ENCODE measurements around the gene FAM221B.

FAM221B gene

DNA sequence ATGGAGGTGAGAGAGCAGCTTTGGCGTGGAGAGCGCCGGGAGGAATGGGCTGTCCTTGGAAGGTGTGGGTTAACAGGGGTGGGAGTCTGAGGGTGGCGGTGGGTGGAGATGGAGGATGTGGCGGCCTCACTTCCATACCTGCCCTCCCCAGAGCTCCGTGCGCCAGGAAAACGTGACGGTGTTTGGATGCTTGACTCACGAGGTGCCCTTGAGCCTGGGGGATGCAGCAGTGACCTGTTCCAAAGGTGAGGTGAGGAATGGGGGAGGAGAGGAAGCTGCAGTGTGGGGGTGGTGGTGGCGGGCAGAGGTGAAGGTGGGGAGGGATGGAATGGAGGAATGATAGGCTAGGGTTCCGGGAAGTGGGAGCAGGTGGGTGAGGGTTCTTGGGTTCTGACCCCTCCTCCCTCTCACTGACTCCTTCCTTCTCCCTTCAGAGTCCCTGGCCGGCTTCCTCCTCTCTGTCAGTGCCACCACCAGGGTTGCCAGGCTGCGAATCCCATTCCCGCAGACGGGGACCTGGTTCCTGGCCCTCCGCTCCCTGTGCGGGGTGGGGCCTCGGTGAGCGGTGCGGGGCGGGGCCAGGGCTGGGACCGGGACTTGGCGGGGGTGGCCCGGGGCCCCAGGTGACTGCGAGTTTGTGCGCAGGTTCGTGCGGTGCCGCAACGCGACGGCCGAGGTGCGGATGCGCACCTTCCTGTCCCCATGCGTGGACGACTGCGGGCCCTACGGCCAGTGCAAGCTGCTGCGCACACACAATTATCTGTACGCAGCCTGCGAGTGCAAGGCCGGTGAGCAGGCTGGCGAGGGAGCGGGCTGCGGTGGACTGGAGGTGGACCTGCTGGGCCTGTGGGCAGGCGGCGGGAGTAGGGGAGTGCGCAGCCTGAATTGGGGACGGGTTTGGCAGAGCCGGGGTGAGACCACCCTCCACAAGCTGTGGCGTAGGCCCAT, 17.6 kb upstream of the FAM221B start:
- peak; percentile 55 for DNase-seq (ENCODE audit: low spot score)

DNA sequence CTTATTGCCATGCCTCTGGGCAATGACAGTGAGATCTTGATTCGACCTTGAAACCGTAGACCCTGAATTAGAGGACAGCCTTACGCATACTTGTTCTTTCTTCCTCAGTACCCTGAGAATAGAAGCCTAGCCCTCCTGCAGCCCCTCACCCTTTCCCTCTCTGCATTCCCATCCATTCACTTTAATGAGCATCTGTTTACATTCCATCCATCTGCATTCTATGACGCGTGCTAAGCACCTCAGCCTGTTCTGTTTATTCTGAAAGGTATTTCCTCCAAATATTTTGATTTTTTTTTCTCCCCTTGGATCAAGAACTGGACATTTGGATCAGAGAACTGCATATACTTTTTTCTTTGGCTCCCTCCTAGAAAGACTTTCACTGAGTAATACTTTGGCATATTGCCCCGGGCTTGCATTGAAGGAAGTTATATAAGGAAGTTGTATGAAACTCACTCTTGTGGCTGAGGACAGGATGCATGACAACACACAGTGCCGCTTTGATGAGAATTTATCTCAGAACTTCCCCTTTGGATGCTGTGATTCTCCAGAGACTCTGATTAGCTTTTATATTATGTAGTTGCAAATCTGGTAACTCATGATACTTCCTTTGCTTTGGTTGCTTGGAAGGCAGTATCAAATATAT, 16.2 kb upstream of the FAM221B start:
- no peak for DNase-seq (ENCODE audit: low spot score)

DNA sequence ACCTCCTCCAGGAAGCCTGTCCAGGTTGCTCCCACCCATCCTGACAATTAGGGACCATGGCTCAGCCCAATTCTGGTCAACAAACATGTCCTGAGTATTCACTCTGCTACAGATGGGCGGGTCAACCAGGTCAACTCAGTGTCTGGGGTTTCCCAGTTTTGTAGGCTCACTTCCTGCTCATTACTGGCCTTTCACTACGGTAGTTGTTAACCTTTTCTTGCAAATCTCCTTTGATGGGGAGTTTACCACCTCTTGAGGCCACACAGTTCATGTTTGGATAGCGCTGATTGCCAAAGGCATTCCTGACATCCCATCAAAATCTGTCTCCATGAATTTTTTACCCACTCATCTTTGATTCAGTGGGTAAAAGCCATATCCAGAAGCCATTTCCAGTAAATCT, 14.3 kb upstream of the FAM221B start:
- DNase-seq (ENCODE audit: low spot score): no peak

DNA sequence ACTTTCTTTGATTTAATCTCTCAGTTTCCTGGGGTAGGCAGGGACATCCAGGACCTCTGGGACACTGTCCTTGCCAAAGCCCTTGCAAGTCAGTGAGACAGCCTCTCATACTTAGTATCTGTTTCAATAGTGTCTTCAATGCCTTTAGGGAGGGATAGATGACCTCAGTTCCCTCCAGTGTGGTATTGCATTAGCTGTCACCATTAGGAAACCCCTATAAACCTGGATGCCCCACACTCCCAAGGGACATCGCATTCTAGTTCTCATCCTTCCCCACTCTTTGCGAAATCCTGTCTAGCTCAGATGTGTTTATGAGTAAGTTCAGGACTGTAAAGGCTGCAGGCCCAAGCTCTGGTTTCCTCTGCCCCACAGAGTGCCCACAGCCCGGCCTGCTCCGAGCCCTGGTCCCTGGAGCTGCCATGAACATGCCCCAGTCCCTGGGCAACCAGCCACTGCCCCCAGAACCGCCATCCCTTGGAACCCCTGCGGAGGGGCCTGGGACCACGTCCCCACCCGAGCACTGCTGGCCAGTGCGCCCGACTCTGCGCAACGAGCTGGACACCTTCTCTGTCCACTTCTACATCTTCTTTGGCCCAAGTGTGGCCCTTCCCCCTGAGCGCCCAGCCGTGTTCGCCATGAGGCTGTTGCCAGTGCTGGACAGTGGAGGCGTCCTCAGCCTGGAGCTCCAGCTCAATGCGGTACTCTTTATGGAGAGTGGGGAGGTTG, 13.7 kb upstream of the FAM221B start:
- DNase-seq (ENCODE audit: low spot score): no peak

DNA sequence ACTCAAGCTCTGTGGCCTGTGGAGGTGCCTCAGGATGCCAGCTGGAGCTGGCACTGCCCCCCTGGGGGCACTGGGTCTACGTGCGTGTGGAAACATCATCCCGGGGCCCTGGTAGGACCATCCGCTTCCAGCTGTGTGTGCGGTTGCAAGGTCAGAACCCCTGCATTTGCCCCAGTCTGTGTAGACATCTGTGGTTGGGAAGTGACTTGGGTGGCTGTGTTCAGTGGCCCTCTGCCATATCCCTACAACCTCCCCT, 13.0 kb upstream of the FAM221B start:
- DNase-seq (ENCODE audit: low spot score): no peak

DNA sequence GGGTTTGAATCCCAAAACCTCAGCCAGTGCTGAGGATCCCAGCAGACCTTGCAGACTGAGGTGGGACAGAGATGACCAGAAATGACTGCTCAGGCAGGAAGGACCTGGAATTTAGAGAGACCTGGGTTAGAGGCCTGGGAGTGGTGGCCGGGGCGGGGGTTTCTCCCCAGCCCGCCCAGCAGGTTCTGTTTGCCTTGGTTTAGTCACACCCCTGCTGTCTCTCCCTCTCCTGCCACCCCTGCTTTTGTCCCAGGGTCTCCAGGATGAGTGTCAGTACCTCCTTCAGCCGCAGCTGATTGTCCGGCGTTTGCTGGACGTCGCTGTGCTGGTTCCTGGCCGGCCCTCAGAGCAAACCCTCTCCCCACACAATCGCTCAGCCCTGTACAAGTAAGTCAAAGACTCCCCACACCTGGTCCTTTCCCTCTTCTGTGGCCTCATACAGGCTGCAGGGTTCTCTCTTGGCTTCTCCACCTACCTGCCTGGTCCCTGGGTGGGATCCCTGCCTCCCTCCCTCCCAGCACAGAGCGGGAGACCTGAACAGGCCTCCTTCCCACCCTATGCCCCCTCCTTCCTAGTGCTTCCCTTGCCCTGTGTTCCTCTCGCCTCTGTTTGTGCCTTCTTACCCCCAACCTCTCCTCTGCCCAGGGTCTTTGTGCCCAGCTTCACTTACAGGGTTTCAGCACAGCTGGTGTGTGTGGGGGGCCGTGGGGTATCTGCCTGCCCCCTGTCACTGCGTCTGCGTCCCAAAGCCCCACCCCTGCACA, 12.5 kb upstream of the FAM221B start:
- no peak for DNase-seq (ENCODE audit: low spot score)

DNA sequence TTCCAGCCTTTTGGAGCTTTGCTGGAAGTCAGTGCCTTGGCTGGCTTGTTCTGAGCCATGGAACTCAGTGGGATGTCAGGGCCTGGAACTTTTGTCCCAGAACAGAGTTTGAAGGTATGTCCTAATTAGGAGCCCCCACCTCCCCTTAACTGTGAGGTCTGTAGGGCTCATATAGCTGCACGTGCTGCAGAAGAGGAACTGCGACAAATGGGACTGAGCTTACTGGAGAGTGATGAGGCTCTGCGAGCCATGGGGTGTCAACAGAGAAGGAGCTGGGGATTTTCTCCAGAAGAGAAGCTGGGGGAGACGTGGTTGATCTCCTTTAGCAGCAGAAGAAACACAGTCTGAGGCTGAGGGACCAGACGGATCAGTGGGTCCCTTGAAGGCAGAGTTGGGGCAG, 11.4 kb upstream of the FAM221B start:
- no peak for DNase-seq (ENCODE audit: low spot score)

DNA sequence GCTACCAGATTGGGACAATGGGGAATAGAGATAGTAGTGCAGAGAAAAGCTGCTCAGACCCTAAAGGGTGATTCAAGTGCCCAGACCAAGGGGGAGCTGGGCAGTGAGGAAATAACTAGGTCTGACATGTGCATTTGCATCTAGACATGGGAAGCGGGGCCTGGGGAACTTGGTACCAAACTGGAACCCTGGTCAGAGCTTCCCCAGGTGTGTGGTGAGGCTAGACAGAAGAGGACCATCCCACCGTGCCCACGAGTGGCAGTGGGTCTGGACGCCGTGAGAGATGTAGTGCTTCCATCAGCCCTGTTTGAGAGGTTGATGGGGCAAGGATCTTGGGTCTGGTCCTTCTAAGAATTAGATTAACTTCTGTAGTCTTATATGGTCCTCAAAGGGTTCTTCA, 8.1 kb upstream of the FAM221B start:
- DNase-seq (ENCODE audit: low spot score): no peak

DNA sequence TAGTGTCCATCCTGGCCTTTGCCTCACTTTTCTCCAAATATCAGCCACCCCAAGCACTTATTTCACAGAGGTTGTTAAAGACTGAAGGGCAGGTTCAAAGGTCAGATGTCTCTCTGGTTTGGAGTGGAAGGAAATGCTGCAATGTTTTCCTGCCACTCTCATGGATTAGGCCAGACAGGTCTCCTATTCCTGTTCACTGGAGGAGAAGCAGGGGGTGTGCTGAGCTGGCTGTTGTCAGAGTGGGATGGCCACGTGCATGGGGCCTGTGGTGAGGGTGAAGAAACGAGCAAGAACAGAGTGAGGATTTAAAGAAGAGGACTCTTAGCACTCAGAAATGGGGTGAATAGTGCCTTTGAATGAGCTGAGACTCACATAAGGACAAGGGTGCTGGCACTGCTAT, 7.2 kb upstream of the FAM221B start:
- no peak for DNase-seq (ENCODE audit: low spot score)

DNA sequence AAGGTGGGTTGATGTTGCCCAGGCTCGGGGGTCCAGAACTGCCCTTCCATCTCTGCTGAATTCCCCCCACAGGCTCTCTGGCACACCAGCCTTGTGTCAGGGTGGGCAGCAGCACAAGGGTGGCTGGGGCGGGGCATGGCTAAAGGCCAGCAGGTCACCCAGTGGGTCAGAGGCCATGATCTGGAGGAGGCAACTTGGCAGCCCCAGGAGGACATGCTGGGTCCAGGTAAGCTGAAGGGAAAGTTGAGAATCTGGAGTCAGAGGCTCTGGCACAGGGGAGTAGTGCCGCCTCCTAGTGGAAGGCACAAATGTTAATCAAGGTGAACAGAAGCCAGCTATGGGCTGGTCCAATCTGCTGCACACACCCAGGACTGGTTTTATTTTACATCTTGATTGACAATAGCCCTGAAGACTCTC, 6.7 kb upstream of the FAM221B start:
- no peak for DNase-seq (ENCODE audit: low spot score)

DNA sequence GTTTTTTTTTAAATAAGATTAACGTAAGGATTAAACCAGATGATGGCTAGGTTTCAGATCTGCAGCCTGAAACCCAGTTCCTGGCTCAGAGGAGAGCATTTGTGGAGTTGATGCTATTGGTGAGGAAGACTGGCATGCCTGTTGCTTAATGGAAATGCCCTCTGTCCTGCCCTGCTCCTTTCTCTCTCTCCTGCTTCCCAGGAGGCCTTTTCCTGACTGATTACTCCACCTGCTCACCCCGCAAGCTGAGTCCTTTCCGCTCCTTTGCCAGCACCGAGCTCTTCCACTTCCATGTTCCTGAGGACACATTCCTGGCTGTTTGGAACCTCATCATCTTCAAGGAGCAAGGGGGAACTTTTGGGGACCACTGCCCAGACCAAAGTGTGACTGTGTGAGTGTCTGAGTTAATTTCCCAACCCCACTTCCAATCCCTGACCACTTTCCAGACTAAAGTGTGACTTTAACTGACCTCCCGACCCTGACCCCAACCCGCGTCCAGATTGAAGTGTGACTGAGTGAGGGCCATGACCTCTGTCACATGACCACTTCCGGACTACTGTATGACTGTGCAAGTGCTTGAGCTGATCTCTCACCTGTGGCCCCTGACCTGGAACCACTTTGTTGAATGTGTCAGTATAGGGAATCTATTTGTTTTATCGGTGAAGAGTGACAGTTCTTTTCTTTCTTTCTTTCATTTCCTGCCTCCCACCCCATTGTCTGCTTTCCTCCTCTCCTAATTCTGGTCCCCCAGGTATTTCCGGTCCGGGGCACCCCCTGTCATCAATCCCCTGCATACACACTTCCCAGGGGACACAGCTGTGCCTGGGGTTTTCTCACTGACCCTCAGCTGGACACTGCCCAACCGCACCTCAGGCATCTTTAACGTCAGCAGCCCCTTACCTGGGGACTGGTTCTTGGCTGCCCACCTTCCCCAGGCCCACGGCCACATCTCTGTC, 6.0 kb upstream of the FAM221B start:
- DNase-seq (ENCODE audit: low spot score): no peak

DNA sequence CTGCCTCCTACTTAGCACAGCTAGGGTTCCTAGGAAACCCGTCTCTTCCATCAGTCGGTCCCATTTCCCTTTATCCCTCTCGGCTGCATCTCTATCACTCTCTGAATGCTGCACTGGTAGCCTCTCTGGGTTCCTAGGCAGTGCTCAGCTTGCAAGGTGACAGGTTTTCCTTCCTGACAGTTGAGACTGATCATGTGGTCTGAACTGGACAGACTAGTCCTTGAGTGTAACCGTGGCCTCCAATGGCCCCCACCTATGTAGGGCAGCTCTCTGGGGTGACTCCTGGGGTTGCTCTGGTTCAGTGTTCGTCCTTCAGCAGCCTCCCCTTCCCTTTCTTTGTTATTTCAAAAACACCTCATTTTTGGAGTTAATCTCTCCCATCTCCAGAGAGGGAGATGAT, 4.3 kb upstream of the FAM221B start:
- no peak for DNase-seq (ENCODE audit: low spot score)

DNA sequence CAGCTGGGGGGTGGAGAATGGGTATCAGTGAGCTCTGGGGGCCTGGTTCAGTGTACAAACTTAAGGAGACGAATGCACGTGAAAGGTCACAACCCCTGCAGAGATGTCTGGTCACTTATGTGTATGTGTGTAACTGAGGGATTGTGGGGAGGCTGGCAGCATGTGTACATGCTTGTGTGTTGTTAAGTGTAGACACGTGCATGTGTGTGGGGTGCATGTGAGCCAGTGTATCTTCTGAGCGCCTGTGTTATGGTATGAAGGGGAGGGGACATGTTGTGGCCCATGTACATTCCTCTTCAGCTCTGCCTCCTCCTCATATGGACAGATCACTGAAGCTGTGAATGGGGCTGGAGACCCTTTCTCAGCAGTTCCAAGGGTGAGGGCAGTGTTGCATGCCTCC, 2.5 kb upstream of the FAM221B start:
- DNase-seq (ENCODE audit: low spot score): no peak

DNA sequence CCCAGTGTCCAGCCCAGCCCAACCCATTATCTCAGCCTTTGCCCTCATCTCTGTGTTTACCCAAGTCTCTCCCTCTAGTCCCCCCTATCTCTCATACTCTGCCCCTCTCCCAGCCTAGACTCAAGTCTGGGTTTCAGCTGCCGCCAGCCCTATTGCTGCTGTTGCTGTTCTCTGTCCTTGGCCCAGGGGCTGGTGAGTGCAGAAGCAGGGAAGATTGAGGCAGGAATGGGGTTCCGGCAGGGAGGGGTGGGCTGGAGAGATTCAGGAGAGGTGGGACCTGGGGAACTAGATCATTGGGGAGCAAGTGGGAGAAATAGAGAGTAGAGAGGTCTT, 1.2 kb upstream of the FAM221B start:
- DNase-seq (ENCODE audit: low spot score): no peak

DNA sequence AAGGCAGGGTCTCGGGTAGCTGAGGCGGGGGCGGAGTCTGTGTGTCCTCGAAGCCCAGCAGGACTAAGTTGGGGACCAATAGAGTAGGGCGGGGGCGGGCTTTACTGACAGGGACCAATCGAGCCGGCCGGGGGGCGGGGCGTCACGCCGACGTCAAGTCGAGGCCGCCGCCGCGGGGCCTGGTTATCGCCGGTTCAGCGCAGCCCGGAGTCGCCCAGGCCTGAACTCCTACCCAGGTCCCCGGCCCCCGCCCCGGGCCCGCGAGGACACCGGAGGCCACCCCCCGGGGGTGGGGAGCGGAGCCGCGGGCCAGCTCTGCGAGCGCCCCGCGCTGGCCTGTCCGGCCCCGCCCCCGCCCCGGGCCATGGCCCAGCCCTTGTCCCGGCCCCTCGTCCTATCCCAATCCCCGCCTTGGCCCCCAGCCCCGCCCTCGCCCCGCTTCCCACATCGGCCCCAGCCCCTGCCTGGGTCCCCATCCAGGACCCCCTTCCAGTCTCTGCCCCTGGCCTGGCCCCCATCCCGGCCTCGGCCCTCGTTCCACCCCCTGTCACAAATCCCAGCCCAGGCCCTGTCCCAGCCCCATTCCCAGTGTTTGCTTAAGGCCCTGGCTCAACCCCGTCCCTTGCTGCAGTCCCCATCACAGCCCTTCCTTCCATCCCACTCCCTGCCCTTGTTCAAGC, 692 bp upstream of the FAM221B start, which contains the start of gene TMEM8B:
TSS of gene TMEM8B (plus strand) at position 145 of the 680 bp plus-strand sequence. CDS start at position 365, 220 bp downstream.
- DNase-seq (ENCODE audit: low spot score): peak; percentile 97

DNA sequence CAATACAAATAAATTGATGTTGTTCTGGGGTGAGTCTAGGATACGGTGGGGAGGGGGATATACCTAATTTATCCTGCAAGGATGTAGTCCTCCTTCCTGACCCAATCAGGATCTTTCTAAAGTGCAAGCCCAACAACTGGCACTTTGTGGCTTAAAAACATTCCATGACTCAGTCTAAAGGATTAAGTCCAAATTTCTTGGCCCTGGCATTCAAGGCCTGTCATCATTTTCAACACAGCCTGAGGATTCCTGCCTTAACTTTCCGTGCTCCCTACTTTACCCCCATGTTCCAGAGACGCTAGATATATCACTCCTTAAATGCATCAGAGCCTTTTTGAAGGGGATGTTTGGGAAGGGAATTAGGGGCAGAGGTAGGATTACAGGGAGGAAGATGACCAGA, 1.0 kb downstream of the FAM221B start:
- DNase-seq (ENCODE audit: low spot score): no peak

DNA sequence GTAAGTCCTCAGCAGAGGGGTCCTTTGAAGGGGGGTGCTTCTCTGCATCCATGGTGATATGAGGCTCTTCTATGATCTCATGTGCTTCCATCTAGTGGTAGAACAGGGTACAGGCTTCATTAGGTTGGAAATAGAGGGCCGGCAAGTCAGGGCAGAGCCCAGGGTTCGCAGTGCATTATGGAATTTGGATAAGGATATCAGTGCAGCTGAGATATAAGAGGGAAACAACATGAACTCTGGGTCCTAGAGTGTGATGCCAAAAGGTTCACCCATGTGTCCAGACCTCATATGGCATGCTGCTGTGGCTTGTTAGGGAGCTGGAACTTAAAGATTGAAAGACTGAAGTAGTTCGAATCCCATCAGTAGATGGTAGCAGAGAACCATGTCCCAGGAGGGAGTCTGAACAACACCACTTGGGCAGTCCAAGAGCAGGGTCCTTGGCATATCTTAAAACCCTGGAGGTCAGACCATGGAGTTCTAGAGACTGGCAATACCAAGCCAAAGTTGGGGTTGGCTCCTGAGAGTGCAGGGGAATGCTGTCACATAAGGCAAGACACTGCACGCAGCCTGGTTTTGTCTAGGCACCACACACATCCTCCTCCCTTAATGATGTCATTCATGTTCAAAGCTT, 2.3 kb downstream of the FAM221B start:
- no peak for DNase-seq (ENCODE audit: low spot score)

DNA sequence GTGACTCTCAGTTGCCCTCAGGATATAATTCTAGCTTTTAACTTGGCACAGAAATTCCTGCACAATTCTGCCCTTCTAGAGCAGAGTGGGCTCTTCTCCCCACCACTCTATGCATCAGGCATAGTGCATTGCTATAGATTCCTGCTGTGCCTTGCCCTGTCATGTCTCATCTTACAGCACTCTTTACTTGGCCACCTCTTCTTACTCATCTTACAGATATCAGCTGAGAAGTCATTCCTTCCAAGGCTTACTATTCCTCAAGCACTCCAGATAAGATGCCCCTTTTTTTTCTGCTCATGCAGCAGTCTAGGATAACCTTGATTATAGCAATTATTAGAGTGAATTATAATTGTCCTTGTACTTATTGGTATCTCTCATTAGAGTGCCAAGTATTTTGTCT, 5.6 kb downstream of the FAM221B start:
- DNase-seq (ENCODE audit: low spot score): no peak

DNA sequence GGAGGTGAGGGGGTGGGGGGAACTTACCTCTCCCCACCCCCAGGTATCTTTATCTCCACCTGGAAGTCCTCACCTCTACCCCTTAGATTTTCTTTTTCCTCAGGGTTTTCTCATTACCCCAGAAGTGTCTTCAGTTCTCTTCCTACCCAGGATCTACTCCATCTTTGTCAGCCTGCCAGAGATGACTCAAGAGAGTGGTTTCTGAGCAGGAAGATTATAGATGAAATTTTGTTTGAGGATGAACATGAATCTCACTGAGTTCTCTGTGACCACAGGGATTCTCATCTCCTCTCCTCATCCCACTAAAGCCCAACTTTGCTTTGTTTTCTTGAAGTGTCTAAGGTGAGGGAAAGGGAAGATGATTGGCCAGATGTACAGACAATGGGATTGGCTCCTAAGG, 8.5 kb downstream of the FAM221B start:
- DNase-seq (ENCODE audit: low spot score): no peak

DNA sequence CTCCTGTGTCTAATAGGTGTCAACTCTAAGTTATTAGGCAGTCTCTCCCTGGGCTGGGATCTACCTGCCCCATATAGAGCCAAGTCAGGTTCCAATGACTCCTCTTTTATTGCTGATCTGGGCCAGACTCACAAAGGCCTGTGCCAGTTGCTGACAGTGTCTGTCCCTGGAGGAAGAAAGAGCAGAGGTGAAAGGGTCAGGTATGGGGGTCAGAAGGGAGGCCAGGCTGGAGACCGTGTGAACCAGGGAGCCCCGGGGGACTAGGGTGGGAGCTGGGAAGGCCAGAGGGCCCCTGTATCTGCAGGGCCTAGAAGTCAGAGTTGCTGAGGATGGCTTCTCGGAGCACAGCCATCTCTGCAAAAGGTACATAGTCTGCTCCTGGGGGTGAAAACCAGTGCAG, 10.2 kb downstream of the FAM221B start:
- no peak for DNase-seq (ENCODE audit: low spot score)

Data from ecto neural progenitor cell (in vitro differentiated cells).